HG03565 (cell line): ENCODE data around the gene LIMS1.
"Not testable (repeated sequence)": the region's sequence is repeated elsewhere in the genome, so short reads cannot be mapped to it uniquely, and the experiment has no call there.

Source experiments
- ATAC-seq: cut with Tn5 transposase; IDR thresholded peaks from one replicate; pipeline ENCODE4 v1.9.1; 2021; ENCODE audit warnings: mild to moderate bottlenecking, moderate library complexity; ENCODE audit not compliant: unreplicated experiment

LIMS1 gene

GRCh38 chr2:108548208-108549003 is 14.1 kb downstream of the LIMS1 start:
- no peak for ATAC-seq

- ATAC-seq: no peak
Observed at GRCh38 chr2:108552566-108552965, 18.3 kb downstream of the LIMS1 start.

- ATAC-seq: no peak
Observed at GRCh38 chr2:108553209-108553919, 19.1 kb downstream of the LIMS1 start.

- no peak for ATAC-seq
Observed at GRCh38 chr2:108554528-108554927, 20.3 kb downstream of the LIMS1 start.

GRCh38 chr2:108555572-108555971 is 21.3 kb downstream of the LIMS1 start:
- ATAC-seq: no peak

- ATAC-seq: not testable (repeated sequence)
Observed at GRCh38 chr2:108556581-108556980, 22.3 kb downstream of the LIMS1 start.

- ATAC-seq: no peak
Observed at GRCh38 chr2:108560241-108560811, 26.1 kb downstream of the LIMS1 start.

- ATAC-seq: peak; percentile 38
Observed at GRCh38 chr2:108560895-108561530, 26.7 kb downstream of the LIMS1 start.

- ATAC-seq: no peak
Observed at GRCh38 chr2:108562274-108562673, 28.0 kb downstream of the LIMS1 start.

GRCh38 chr2:108564510-108564909 is 30.2 kb downstream of the LIMS1 start:
- no peak for ATAC-seq

- ATAC-seq: no peak
Observed at GRCh38 chr2:108565778-108566375, 31.6 kb downstream of the LIMS1 start.

GRCh38 chr2:108570416-108570815 is 36.1 kb downstream of the LIMS1 start:
- ATAC-seq: no peak

- no peak for ATAC-seq
Observed at GRCh38 chr2:108571286-108571685, 37.0 kb downstream of the LIMS1 start.

GRCh38 chr2:108573061-108573460 is 38.8 kb downstream of the LIMS1 start:
- ATAC-seq: no peak

GRCh38 chr2:108574332-108574731 is 40.1 kb downstream of the LIMS1 start:
- ATAC-seq: no peak

GRCh38 chr2:108575132-108575966 is 41.1 kb downstream of the LIMS1 start:
- ATAC-seq: peak; percentile 86

GRCh38 chr2:108577099-108577498 is 42.8 kb downstream of the LIMS1 start:
- no peak for ATAC-seq

GRCh38 chr2:108579623-108580022 is 45.4 kb downstream of the LIMS1 start:
- no peak for ATAC-seq

GRCh38 chr2:108580050-108580449 is 45.8 kb downstream of the LIMS1 start:
- ATAC-seq: no peak

- ATAC-seq: peak; percentile 70
Observed at GRCh38 chr2:108583903-108584520, 49.7 kb downstream of the LIMS1 start.
